ENCODE data around the gene SRC. TPM values are rescaled to one million over a fixed set of nuclear protein-coding genes. Genes with fewer than 3 reads are reported as not detected.

SRC gene
- total and polyA plus RNA-seq, 3 experiments from 2014 or later = 1.2 to 2.7 (median 2.4) TPM

DNA sequence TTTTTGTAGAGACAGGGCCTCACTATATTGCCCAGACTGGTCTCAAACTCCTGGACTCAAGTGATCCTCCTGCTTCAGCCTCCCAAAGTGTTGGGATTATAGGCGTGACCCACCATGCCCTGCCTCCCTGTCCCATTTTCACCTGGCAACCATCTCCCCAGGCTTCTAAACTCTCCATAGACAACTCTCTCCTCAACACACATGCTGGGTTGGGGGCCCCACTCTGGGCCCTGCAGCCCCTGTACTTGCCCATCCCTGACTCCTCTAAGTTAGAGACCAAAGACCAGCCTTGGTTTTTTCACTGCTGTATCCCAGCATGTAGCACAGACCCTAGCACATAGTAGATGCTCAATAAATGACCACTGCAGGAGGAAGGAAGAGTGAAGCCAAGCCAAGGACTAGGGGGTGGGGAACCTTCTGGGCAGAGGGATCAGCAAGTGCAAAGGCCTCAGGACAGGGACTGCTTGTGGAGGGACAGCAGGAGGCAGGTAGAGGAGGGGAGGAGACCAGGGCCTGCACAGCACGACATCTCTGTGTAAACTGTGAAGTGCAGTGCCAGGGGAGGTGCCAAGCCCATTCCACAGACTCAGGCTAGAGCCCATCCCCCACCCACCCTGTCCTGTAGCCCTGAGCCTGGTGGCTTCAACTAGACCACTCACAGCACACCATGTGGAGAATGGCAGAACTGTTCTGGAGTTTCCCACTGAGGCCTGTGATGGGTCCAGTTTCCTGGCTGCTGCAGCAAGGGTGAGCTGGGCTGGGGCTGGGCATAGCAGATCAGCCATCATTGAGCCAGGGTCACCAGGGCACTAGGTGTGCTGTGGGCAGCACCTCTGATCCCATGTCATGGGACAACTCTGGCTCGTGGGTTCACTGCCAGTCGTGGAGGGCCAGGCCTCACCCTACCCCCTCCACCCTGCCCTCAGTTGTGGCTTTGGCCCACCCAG, 3.4 kb upstream of the SRC start:
- no peaks in the 10 kb centered on the region for H3K36me3 ChIP-seq (ENCODE audit: insufficient read depth, low read length)
- ChIA-PET CTCF (no interaction called here), POLR2A (no interaction called here)
- H3K27ac Mint-ChIP-seq = peak overlapping the region in 2 of 8 donors; percentile 29 to 86
- peaks cover 0 to 3% of the 10 kb centered on the region in 2 donors for H3K27me3 Mint-ChIP-seq
- peak overlapping the region in 1 of 7 donors; percentile 6 for H3K4me3 Mint-ChIP-seq
- H3K27me3 ChIP-seq (ENCODE audit: insufficient read depth, low read length, poor library complexity, severe bottlenecking) = no peaks in the 10 kb centered on the region
- H3K27ac ChIP-seq (ENCODE audit: low read depth, low read length) = no peak overlapping the region
- no peaks in the 10 kb centered on the region for H3K9me3 Mint-ChIP-seq
- no peak overlapping the region for H3K4me3 ChIP-seq (ENCODE audit: low read length)
- H3K4me1 Mint-ChIP-seq = peaks cover 8 to 22% (median 16%) of the 10 kb centered on the region in 3 donors
- DNase-seq = no peak
- no peaks in the 10 kb centered on the region for H3K9me3 ChIP-seq (ENCODE audit: low read length)
- H3K4me1 ChIP-seq (ENCODE audit: insufficient read depth, low read length) = no peaks in the 10 kb centered on the region
- no peaks in the 10 kb centered on the region for H3K36me3 Mint-ChIP-seq

DNA sequence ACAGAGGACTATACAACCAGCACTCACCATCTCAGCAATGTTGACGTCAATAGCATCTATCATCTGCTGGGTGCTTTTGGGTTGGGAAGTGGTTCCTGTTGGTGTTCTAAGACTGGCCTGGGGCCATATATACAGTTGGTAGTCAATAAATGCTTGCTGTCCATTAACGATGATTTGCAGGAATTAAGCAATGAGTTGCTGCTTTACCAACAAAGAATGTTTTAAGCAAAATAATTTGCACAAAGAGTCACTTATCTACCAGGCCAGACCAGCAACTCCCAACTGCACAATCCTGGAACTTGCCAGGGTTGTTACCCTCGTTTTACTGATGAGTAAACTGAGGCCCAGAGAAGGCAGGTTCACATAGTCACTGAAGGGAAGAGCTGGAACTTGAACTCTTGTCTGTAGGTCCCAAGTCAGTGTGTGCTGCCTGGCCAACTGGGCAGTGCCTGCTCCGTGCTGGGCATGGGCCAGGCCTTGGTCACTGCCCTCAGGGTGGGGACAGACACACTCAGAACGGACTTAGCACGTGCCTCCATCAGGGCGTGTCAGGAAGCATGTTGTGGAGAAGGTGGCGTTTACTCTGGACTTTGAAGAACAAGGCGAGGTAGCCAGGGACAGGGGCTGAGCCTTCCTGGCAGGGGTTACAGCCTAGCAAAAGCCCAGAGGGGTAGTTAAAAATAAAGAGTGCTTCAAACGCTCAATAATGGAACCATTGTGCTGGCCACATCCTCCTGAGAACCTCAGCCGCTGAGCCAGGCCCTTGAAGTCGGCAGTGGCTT, 2.5 kb upstream of the SRC start:
- Histone ChIP-seq H3K9me3 (ENCODE audit: low read length) (no peaks in the 10 kb centered on the region), H3K4me1 (ENCODE audit: insufficient read depth, low read length) (no peaks in the 10 kb centered on the region), H3K27ac (ENCODE audit: low read depth, low read length) (no peak overlapping the region), H3K36me3 (ENCODE audit: insufficient read depth, low read length) (no peaks in the 10 kb centered on the region), H3K4me3 (ENCODE audit: low read length) (no peak overlapping the region), H3K27me3 (ENCODE audit: insufficient read depth, low read length, poor library complexity, severe bottlenecking) (no peaks in the 10 kb centered on the region)
- peak overlapping the region in 4 of 7 donors; percentile 32 to 85 (median 69) for H3K4me3 Mint-ChIP-seq
- no peaks in the 10 kb centered on the region for H3K9me3 Mint-ChIP-seq
- peaks cover 7 to 22% (median 19%) of the 10 kb centered on the region in 3 donors for H3K4me1 Mint-ChIP-seq
- peak in 1 of 5 donors; percentile 25 for DNase-seq
- CTCF ChIA-PET = no interaction called here
- H3K36me3 Mint-ChIP-seq = no peaks in the 10 kb centered on the region
- POLR2A ChIA-PET = no interaction called here
- H3K27me3 Mint-ChIP-seq = peaks cover 0 to 3% of the 10 kb centered on the region in 2 donors
- H3K27ac Mint-ChIP-seq = peak overlapping the region in 1 of 8 donors; percentile 8

DNA sequence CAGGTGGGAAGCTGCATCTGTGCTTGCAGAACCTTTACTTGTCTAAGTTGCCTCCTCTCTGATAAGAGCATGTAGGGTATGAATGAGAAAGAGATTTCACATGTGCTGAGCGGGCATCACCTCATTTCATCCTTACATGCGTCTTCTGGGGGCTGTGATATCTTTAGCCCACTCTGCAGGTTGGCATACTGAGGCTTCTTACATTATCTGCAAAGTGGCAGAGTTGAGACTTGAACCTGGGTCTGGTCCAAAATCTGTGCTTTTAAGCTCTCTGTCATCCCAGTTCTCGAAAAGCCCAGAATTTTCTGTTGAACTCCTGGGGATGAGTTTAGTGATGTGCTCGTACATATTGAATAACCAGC, 2.0 kb upstream of the SRC start:
- Mint-ChIP-seq H3K4me3 (peak overlapping the region in 5 of 7 donors; percentile 32 to 85 (median 79)), H3K36me3 (no peaks in the 10 kb centered on the region), H3K27me3 (peaks cover 0 to 3% of the 10 kb centered on the region in 2 donors), H3K9me3 (no peaks in the 10 kb centered on the region), H3K27ac (no peak overlapping the region), H3K4me1 (peaks cover 7 to 22% (median 19%) of the 10 kb centered on the region in 3 donors)
- no peak overlapping the region for H3K4me3 ChIP-seq (ENCODE audit: low read length)
- POLR2A ChIA-PET = no interaction called here
- no peaks in the 10 kb centered on the region for H3K4me1 ChIP-seq (ENCODE audit: insufficient read depth, low read length)
- no peak for DNase-seq
- H3K9me3 ChIP-seq (ENCODE audit: low read length) = no peaks in the 10 kb centered on the region
- CTCF ChIA-PET = no interaction called here
- H3K27me3 ChIP-seq (ENCODE audit: insufficient read depth, low read length, poor library complexity, severe bottlenecking) = no peaks in the 10 kb centered on the region
- H3K27ac ChIP-seq (ENCODE audit: low read depth, low read length) = no peak overlapping the region
- no peaks in the 10 kb centered on the region for H3K36me3 ChIP-seq (ENCODE audit: insufficient read depth, low read length)

DNA sequence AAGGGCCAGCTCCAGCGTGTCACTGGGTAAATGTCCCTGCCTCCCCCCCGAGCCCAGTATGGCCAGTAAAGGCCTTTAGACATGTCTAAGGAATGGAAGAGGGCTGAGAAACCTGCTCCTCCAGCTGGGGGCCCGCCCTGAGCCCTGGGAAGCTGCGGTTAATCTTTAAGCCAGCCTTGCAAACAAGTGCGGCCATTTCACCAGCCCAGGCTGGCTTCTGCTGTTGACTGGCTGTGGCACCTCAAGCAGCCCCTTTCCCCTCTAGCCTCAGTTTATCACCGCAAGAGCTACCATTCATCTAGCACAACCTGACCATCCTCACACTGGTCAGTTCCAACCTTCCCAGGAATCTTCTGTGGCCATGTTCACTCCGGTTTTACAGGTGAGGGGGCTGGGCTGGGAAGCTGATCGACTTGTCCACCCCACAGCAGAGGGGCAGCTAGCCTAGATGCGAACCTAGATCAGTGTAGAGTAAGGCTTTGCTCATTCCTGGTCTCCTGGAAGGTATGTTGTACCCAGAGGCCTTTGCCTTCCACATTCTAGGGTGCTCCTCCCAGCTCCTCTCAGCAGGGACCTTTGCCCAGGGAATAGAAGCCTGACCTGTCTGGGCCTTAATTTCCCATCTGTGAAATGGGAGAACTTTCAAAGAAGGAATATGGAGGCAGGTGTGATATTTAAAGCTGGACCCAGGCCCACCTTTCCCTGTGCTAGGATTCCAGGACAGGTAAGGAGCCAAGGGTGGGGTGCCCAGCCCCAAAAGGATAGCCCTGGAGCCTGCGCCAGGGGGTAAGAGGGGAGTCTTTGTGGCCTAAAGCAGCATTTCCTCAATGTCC, 1.2 kb upstream of the SRC start:
- no peaks in the 10 kb centered on the region for H3K36me3 Mint-ChIP-seq
- no peak overlapping the region for H3K4me3 ChIP-seq (ENCODE audit: low read length)
- H3K9me3 ChIP-seq (ENCODE audit: low read length) = no peaks in the 10 kb centered on the region
- H3K36me3 ChIP-seq (ENCODE audit: insufficient read depth, low read length) = no peaks in the 10 kb centered on the region
- no peaks in the 10 kb centered on the region for H3K27me3 ChIP-seq (ENCODE audit: insufficient read depth, low read length, poor library complexity, severe bottlenecking)
- ChIA-PET CTCF (no interaction called here), POLR2A (no interaction called here)
- peaks cover 7 to 22% (median 21%) of the 10 kb centered on the region in 3 donors for H3K4me1 Mint-ChIP-seq
- no peak for DNase-seq
- peaks cover 0 to 3% of the 10 kb centered on the region in 2 donors for H3K27me3 Mint-ChIP-seq
- H3K4me3 Mint-ChIP-seq = peak overlapping the region; percentile 63 to 88 (median 75)
- peak overlapping the region in 4 of 8 donors; percentile 7 to 74 (median 32) for H3K27ac Mint-ChIP-seq
- H3K27ac ChIP-seq (ENCODE audit: low read depth, low read length) = no peak overlapping the region
- no peaks in the 10 kb centered on the region for H3K9me3 Mint-ChIP-seq
- no peaks in the 10 kb centered on the region for H3K4me1 ChIP-seq (ENCODE audit: insufficient read depth, low read length)

DNA sequence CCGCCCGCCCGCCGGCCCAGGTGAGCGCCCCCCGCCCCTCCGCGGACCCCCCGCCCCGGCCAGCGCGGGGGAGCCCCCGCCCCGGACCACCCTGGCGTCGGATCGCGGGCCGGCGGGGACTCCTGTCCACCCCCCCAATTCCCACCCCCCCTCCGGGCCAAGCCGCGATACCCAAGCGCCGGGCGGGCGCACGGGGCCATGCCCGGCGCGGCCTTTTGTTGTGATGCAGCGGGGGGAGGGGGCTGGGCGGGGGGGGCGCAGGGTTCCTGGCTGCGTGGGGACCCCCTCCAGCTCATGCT, 245 bp downstream of the SRC start:
- CTCF ChIA-PET = no interaction called here
- H3K27me3 Mint-ChIP-seq = peaks cover 0 to 3% of the 10 kb centered on the region in 2 donors
- Histone ChIP-seq H3K36me3 (ENCODE audit: insufficient read depth, low read length) (no peaks in the 10 kb centered on the region), H3K27me3 (ENCODE audit: insufficient read depth, low read length, poor library complexity, severe bottlenecking) (no peaks in the 10 kb centered on the region), H3K27ac (ENCODE audit: low read depth, low read length) (no peak overlapping the region), H3K4me1 (ENCODE audit: insufficient read depth, low read length) (no peaks in the 10 kb centered on the region), H3K9me3 (ENCODE audit: low read length) (no peaks in the 10 kb centered on the region), H3K4me3 (ENCODE audit: low read length) (no peak overlapping the region)
- DNase-seq = no peak
- no peaks in the 10 kb centered on the region for H3K36me3 Mint-ChIP-seq
- H3K4me3 Mint-ChIP-seq = peak overlapping the region in 1 of 7 donors; percentile 32
- no peaks in the 10 kb centered on the region for H3K9me3 Mint-ChIP-seq
- H3K27ac Mint-ChIP-seq = no peak overlapping the region
- peaks cover 7 to 22% (median 21%) of the 10 kb centered on the region in 3 donors for H3K4me1 Mint-ChIP-seq
- POLR2A ChIA-PET = no interaction called here

DNA sequence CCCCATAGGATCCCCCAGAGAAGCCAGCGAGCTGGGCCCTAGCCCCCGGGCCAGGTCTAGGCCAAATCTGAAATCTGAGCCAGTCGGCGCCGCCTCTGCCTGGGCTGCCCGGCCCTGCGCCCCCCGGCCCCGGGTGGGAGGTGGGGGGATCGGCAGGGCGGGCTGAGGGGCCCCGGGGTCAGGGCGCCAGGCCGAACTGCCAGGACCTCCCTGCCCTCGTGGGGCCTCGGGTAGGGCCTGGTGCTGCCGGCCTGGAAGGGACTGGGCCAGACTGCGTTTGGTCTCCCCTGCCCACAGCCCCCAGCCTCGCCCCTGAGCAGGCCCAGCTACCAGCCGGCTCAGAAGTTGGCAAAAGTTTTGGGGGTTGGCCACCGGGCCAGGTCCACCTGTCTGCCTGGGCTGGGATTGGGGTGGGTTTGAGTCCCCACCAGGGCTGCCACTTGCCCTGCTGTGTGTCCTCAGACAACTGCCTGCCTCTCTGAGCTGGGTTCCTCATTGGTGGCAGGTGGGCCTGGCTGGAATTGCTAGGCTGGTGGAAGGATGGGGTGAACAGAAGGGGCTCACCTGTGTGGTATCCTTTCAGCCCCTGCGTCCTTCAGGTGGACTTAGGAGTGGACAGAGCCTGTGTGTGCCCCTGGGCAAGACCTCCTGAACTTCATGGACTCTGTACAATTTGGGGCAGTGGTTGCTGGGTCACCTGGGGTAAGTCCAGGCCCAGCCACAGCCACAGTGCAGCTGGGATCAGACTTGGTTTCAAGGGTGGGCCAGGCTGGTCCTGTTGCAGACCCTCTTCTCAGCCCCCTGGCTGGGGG, 801 bp downstream of the SRC start:
- Histone ChIP-seq H3K4me1 (ENCODE audit: insufficient read depth, low read length) (no peaks in the 10 kb centered on the region), H3K27me3 (ENCODE audit: insufficient read depth, low read length, poor library complexity, severe bottlenecking) (no peaks in the 10 kb centered on the region), H3K9me3 (ENCODE audit: low read length) (no peaks in the 10 kb centered on the region), H3K27ac (ENCODE audit: low read depth, low read length) (no peak overlapping the region), H3K4me3 (ENCODE audit: low read length) (no peak overlapping the region), H3K36me3 (ENCODE audit: insufficient read depth, low read length) (no peaks in the 10 kb centered on the region)
- ChIA-PET CTCF (no interaction called here), POLR2A (no interaction called here)
- H3K27me3 Mint-ChIP-seq = peaks cover 0 to 2% of the 10 kb centered on the region in 2 donors
- no peaks in the 10 kb centered on the region for H3K36me3 Mint-ChIP-seq
- no peaks in the 10 kb centered on the region for H3K9me3 Mint-ChIP-seq
- H3K4me1 Mint-ChIP-seq = peaks cover 7 to 22% (median 21%) of the 10 kb centered on the region in 3 donors
- peak overlapping the region; percentile 34 to 77 (median 58) for H3K4me3 Mint-ChIP-seq
- DNase-seq = no peak
- H3K27ac Mint-ChIP-seq = peak overlapping the region in 5 of 8 donors; percentile 15 to 91 (median 19)

DNA sequence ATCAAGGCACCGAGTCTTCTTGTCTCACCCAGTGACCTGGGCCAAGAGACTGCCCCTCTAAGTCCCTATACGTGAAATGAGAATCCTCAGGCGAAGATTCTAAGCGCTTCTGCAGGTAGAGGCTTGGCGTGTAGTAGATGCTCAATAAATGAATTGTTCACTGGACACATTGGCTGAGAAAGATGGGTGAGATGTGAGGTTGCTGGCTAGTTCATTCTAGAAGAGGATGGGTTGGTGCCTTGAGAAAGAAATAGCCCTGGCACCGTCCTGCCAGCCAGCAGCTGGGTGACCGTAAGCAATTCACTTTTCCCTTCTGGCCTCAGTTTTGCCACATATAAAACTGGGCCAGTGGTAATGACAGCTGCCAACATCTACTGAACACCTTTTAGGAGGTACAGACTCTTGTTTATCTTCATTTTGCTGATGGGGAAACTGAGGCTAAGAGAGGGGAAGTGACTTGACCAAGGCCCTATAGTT, 1.4 kb downstream of the SRC start:
- Histone ChIP-seq H3K27me3 (ENCODE audit: insufficient read depth, low read length, poor library complexity, severe bottlenecking) (no peaks in the 10 kb centered on the region), H3K9me3 (ENCODE audit: low read length) (no peaks in the 10 kb centered on the region), H3K4me3 (ENCODE audit: low read length) (no peak overlapping the region), H3K4me1 (ENCODE audit: insufficient read depth, low read length) (no peaks in the 10 kb centered on the region), H3K27ac (ENCODE audit: low read depth, low read length) (no peak overlapping the region), H3K36me3 (ENCODE audit: insufficient read depth, low read length) (no peaks in the 10 kb centered on the region)
- CTCF ChIA-PET = no interaction called here
- H3K4me3 Mint-ChIP-seq = peak overlapping the region; percentile 36 to 77 (median 58)
- peak overlapping the region in 5 of 8 donors; percentile 15 to 91 (median 28) for H3K27ac Mint-ChIP-seq
- no peaks in the 10 kb centered on the region for H3K36me3 Mint-ChIP-seq
- H3K9me3 Mint-ChIP-seq = no peaks in the 10 kb centered on the region
- peaks cover 0 to 2% of the 10 kb centered on the region in 2 donors for H3K27me3 Mint-ChIP-seq
- no peak for DNase-seq
- POLR2A ChIA-PET = no interaction called here
- H3K4me1 Mint-ChIP-seq = peaks cover 7 to 22% (median 19%) of the 10 kb centered on the region in 3 donors

All from CD8-positive, alpha-beta memory T cell (primary cell).